ENCODE data around the gene ADH1B. TPM values are rescaled to one million over a fixed set of nuclear protein-coding genes. Genes with fewer than 3 reads are reported as not detected.
"Not testable (repeated sequence)": the region's sequence is repeated elsewhere in the genome, so short reads cannot be mapped to it uniquely, and the experiment has no call there.

Gene ADH1B
- not detected for total RNA-seq

GRCh38 chr4:99321241-99322191, at the start of gene ADH1B:
Gene ADH1B (minus strand): TSS chr4:99321401. CDS start chr4:99321331, 70 bp downstream.
- DNase-seq, result no peak
- Mint-ChIP-seq H3K27ac (no peak within 1 kb of the TSS), H3K9me3 (no peaks in the 10 kb centered on the region), H3K4me1 (no peaks in the 10 kb centered on the region), H3K36me3 (no peaks in the 10 kb centered on the region), H3K27me3 (no peaks in the 10 kb centered on the region), H3K4me3 (no peak within 1 kb of the TSS)
- POLR2A ChIA-PET, result no interaction called here
- ATAC-seq (ENCODE audit: low read depth), result no peak

GRCh38 chr4:99367817-99368216, 46.6 kb upstream of the ADH1B start:
- H3K36me3 Mint-ChIP-seq; DNase-seq; ATAC-seq (ENCODE audit: low read depth); H3K27me3 Mint-ChIP-seq; H3K9me3 Mint-ChIP-seq; H3K27ac Mint-ChIP-seq; POLR2A ChIA-PET; H3K4me3 Mint-ChIP-seq; H3K4me1 Mint-ChIP-seq: not testable (repeated sequence)

- POLR2A ChIA-PET, result no interaction called here
- no peaks in the 10 kb centered on the region for H3K4me1 Mint-ChIP-seq
Observed at GRCh38 chr4:99366491-99366890, 45.3 kb upstream of the ADH1B start.

GRCh38 chr4:99362768-99363167, 41.6 kb upstream of the ADH1B start:
- POLR2A ChIA-PET, result no interaction called here
- no peak overlapping the region for H3K4me3 Mint-ChIP-seq
- no peak for DNase-seq
- peaks cover 4% of the 10 kb centered on the region for H3K9me3 Mint-ChIP-seq
- H3K27ac Mint-ChIP-seq, result no peak overlapping the region
- no peaks in the 10 kb centered on the region for H3K4me1 Mint-ChIP-seq
- no peaks in the 10 kb centered on the region for H3K36me3 Mint-ChIP-seq
- ATAC-seq (ENCODE audit: low read depth), result no peak
- peaks cover 3% of the 10 kb centered on the region for H3K27me3 Mint-ChIP-seq

More at GRCh38 chr4:99366491-99366890, 45.3 kb upstream of the ADH1B start:
- peaks cover 4% of the 10 kb centered on the region for H3K9me3 Mint-ChIP-seq
- DNase-seq (no peak), ATAC-seq (ENCODE audit: low read depth) (no peak)
- H3K4me3 Mint-ChIP-seq, result no peak overlapping the region
- no peak overlapping the region for H3K27ac Mint-ChIP-seq
- H3K36me3 Mint-ChIP-seq, result no peaks in the 10 kb centered on the region
- H3K27me3 Mint-ChIP-seq, result peaks cover 7% of the 10 kb centered on the region

- H3K36me3 Mint-ChIP-seq, result no peaks in the 10 kb centered on the region
- H3K27ac Mint-ChIP-seq, result no peak overlapping the region
- no peaks in the 10 kb centered on the region for H3K4me1 Mint-ChIP-seq
- H3K27me3 Mint-ChIP-seq, result no peaks in the 10 kb centered on the region
- no peak overlapping the region for H3K4me3 Mint-ChIP-seq
- ATAC-seq (ENCODE audit: low read depth), result no peak
- POLR2A ChIA-PET, result no interaction called here
- peaks cover 4% of the 10 kb centered on the region for H3K9me3 Mint-ChIP-seq
- DNase-seq, result no peak
Observed at GRCh38 chr4:99361899-99362275, 40.7 kb upstream of the ADH1B start.

- no peak overlapping the region for H3K4me3 Mint-ChIP-seq
- DNase-seq (no peak), ATAC-seq (ENCODE audit: low read depth) (no peak)
- H3K27ac Mint-ChIP-seq, result no peak overlapping the region
- peaks cover 4% of the 10 kb centered on the region for H3K9me3 Mint-ChIP-seq
- POLR2A ChIA-PET, result no interaction called here
- no peaks in the 10 kb centered on the region for H3K27me3 Mint-ChIP-seq
- no peaks in the 10 kb centered on the region for H3K36me3 Mint-ChIP-seq
- no peaks in the 10 kb centered on the region for H3K4me1 Mint-ChIP-seq
Observed at GRCh38 chr4:99361268-99361898, 40.2 kb upstream of the ADH1B start.

GRCh38 chr4:99359480-99360204, 38.4 kb upstream of the ADH1B start:
- H3K9me3 Mint-ChIP-seq, result no peaks in the 10 kb centered on the region
- H3K27me3 Mint-ChIP-seq, result no peaks in the 10 kb centered on the region
- H3K4me3 Mint-ChIP-seq, result no peak overlapping the region
- POLR2A ChIA-PET, result no interaction called here
- ATAC-seq (ENCODE audit: low read depth) (no peak), DNase-seq (no peak)
- H3K36me3 Mint-ChIP-seq, result no peaks in the 10 kb centered on the region
- peaks cover 3% of the 10 kb centered on the region for H3K4me1 Mint-ChIP-seq
- no peak overlapping the region for H3K27ac Mint-ChIP-seq

GRCh38 chr4:99357948-99358347, 36.7 kb upstream of the ADH1B start:
- Mint-ChIP-seq H3K4me1 (peaks cover 3% of the 10 kb centered on the region), H3K9me3 (no peaks in the 10 kb centered on the region), H3K4me3 (no peak overlapping the region), H3K27ac (no peak overlapping the region), H3K36me3 (no peaks in the 10 kb centered on the region), H3K27me3 (no peaks in the 10 kb centered on the region)
- no peak for DNase-seq
- ATAC-seq (ENCODE audit: low read depth), result no peak
- POLR2A ChIA-PET, result no interaction called here

GRCh38 chr4:99356992-99357391, 35.8 kb upstream of the ADH1B start:
- DNase-seq, result no peak
- ATAC-seq (ENCODE audit: low read depth), result no peak
- Mint-ChIP-seq H3K27ac (no peak overlapping the region), H3K4me3 (no peak overlapping the region), H3K27me3 (no peaks in the 10 kb centered on the region), H3K4me1 (peaks cover 3% of the 10 kb centered on the region), H3K36me3 (no peaks in the 10 kb centered on the region), H3K9me3 (no peaks in the 10 kb centered on the region)
- POLR2A ChIA-PET, result no interaction called here

- H3K4me1 Mint-ChIP-seq; H3K27ac Mint-ChIP-seq; ATAC-seq (ENCODE audit: low read depth); H3K9me3 Mint-ChIP-seq; H3K27me3 Mint-ChIP-seq; POLR2A ChIA-PET; H3K4me3 Mint-ChIP-seq; DNase-seq; H3K36me3 Mint-ChIP-seq: not testable (repeated sequence)
Observed at GRCh38 chr4:99356149-99356548, 34.9 kb upstream of the ADH1B start.

GRCh38 chr4:99352602-99353537, 31.7 kb upstream of the ADH1B start, which contains the start of gene ADH1C:
Gene ADH1C (minus strand): TSS chr4:99352746. CDS start chr4:99352675, 71 bp downstream.
- POLR2A ChIA-PET, result no interaction called here
- Mint-ChIP-seq H3K36me3 (no peaks in the 10 kb centered on the region), H3K27me3 (no peaks in the 10 kb centered on the region)

GRCh38 chr4:99351487-99351886, 30.3 kb upstream of the ADH1B start:
- Mint-ChIP-seq H3K4me1 (peaks cover 3% of the 10 kb centered on the region), H3K36me3 (no peaks in the 10 kb centered on the region), H3K27me3 (peaks cover 2% of the 10 kb centered on the region), H3K27ac (no peak overlapping the region), H3K9me3 (no peaks in the 10 kb centered on the region), H3K4me3 (no peak overlapping the region)
- ATAC-seq (ENCODE audit: low read depth), result no peak
- no peak for DNase-seq
- POLR2A ChIA-PET, result no interaction called here

More at GRCh38 chr4:99352602-99353537, 31.7 kb upstream of the ADH1B start, which contains the start of gene ADH1C:
- DNase-seq (no peak), ATAC-seq (ENCODE audit: low read depth) (no peak)
- Mint-ChIP-seq H3K27ac (no peak within 1 kb of the TSS), H3K4me1 (peaks cover 3% of the 10 kb centered on the region), H3K9me3 (no peaks in the 10 kb centered on the region), H3K4me3 (no peak within 1 kb of the TSS)

- H3K4me3 Mint-ChIP-seq, result no peak overlapping the region
- no peaks in the 10 kb centered on the region for H3K9me3 Mint-ChIP-seq
- H3K4me1 Mint-ChIP-seq, result no peaks in the 10 kb centered on the region
- no peak for ATAC-seq (ENCODE audit: low read depth)
- no peaks in the 10 kb centered on the region for H3K36me3 Mint-ChIP-seq
- no peak for DNase-seq
- H3K27me3 Mint-ChIP-seq, result peaks cover 2% of the 10 kb centered on the region
- H3K27ac Mint-ChIP-seq, result no peak overlapping the region
- POLR2A ChIA-PET, result no interaction called here
Observed at GRCh38 chr4:99349338-99349737, 28.1 kb upstream of the ADH1B start.
